GM23338 (cell line): ENCODE results near the gene MELTF. TPM values are rescaled to one million over a fixed set of nuclear protein-coding genes. Genes with fewer than 3 reads are reported as not detected.

Source experiments
- ATAC-seq: fragments of 200-7000 bp; cut with Tn5 transposase; 3 replicates; pipeline ENCODE4 v1.9.1; 2020
- DNase-seq: peaks from one replicate; pipeline ENCODE4 v3.0.0-alpha.2; 2015; ENCODE audit warnings: low spot score
- H2AFZ ChIP-seq: fragments of 200-600 bp; sonication (generic); 2 replicates; pipeline ENCODE4 v1.8.0; 2016; ENCODE audit warnings: antibody characterized with exemption, mild to moderate bottlenecking, moderate library complexity
- H3F3A ChIP-seq: fragments of 200-600 bp; sonication (generic); replicated peaks from 2 replicates; pipeline ENCODE4 v1.8.0; 2017; ENCODE audit warnings: antibody characterized with exemption, mixed run types, low read depth
- H3K27ac ChIP-seq: fragments of 200-600 bp; sonication (generic); 2 replicates; pipeline ENCODE4 v1.6.1; 2016; ENCODE audit warnings: low read depth
- H3K27me3 ChIP-seq: fragments of 200-600 bp; sonication (generic); 2 replicates; pipeline ENCODE4 v1.8.0; 2016; ENCODE audit warnings: mild to moderate bottlenecking, mixed run types, moderate library complexity; ENCODE audit not compliant: insufficient read depth
- H3K36me3 ChIP-seq: fragments of 200-600 bp; sonication (generic); 2 replicates; pipeline ENCODE4 v1.8.0; 2016; ENCODE audit warnings: mild to moderate bottlenecking; ENCODE audit not compliant: insufficient read depth
- H3K4me1 ChIP-seq: fragments of 200-600 bp; sonication (generic); 2 replicates; pipeline ENCODE4 v1.8.0; 2016; ENCODE audit warnings: mild to moderate bottlenecking, moderate library complexity; ENCODE audit not compliant: insufficient read depth
- H3K4me2 ChIP-seq: fragments of 200-600 bp; sonication (generic); 2 replicates; pipeline ENCODE4 v1.7.1; 2017; ENCODE audit warnings: mixed run types
- H3K4me3 ChIP-seq: fragments of 200-600 bp; sonication (generic); 2 replicates; pipeline ENCODE4 v1.6.1; 2016; ENCODE audit warnings: mixed run types
- H3K79me2 ChIP-seq: fragments of 200-600 bp; sonication (generic); replicated peaks from 2 replicates; pipeline ENCODE4 v1.8.0; 2017; ENCODE audit warnings: mild to moderate bottlenecking; ENCODE audit not compliant: insufficient read depth
- H3K9me2 ChIP-seq: fragments of 200-600 bp; sonication (generic); 2 replicates; pipeline ENCODE4 v1.8.0; 2017; ENCODE audit not compliant: insufficient read depth
- H4K20me1 ChIP-seq: fragments of 200-600 bp; sonication (generic); replicated peaks from 2 replicates; pipeline ENCODE4 v1.8.0; 2017; ENCODE audit warnings: mild to moderate bottlenecking; ENCODE audit not compliant: insufficient read depth
- H3K27ac Mint-ChIP-seq: 2 replicates; pipeline ENCODE4 v1.8.0; 2020; ENCODE audit warnings: inconsistent platforms, mild to moderate bottlenecking, moderate library complexity, mixed read lengths
- H3K27me3 Mint-ChIP-seq: 3 replicates; pipeline ENCODE4 v1.8.0; 2022; ENCODE audit warnings: low read depth, mild to moderate bottlenecking, moderate library complexity, mixed read lengths, inconsistent platforms; ENCODE audit not compliant: insufficient read depth, poor library complexity
- H3K36me3 Mint-ChIP-seq: 3 replicates; pipeline ENCODE4 v1.8.0; 2021; ENCODE audit warnings: low read depth, mild to moderate bottlenecking, inconsistent platforms, moderate library complexity, mixed read lengths
- H3K4me1 Mint-ChIP-seq: 3 replicates; pipeline ENCODE4 v1.8.0; 2020; ENCODE audit warnings: mild to moderate bottlenecking, inconsistent platforms, mixed read lengths
- H3K4me3 Mint-ChIP-seq: 3 replicates; pipeline ENCODE4 v1.8.0; 2021; ENCODE audit warnings: moderate library complexity, mild to moderate bottlenecking, inconsistent platforms, mixed read lengths
- H3K9me3 Mint-ChIP-seq: 3 replicates; pipeline ENCODE4 v1.8.0; 2020; ENCODE audit warnings: moderate library complexity, mild to moderate bottlenecking, inconsistent platforms, mixed read lengths
- EZH2phosphoT487 ChIP-seq: fragments of 200-600 bp; sonication (generic); IDR thresholded peaks from one replicate; pipeline ENCODE4 v1.8.1; 2018; ENCODE audit warnings: antibody characterized with exemption; ENCODE audit not compliant: unreplicated experiment
- JUNB ChIP-seq: IDR thresholded peaks from one replicate; pipeline ENCODE4 v1.6.1; 2016; ENCODE audit warnings: antibody characterized with exemption; ENCODE audit not compliant: unreplicated experiment
- NANOG ChIP-seq: IDR thresholded peaks from 2 replicates; pipeline ENCODE4 v1.6.1; 2016; ENCODE audit warnings: antibody characterized with exemption, borderline replicate concordance
- POLR2AphosphoS5 ChIP-seq: IDR thresholded peaks from 2 replicates; pipeline ENCODE4 v1.6.1; 2016; ENCODE audit warnings: antibody characterized with exemption, low read depth
- STAT1 ChIP-seq: IDR thresholded peaks from one replicate; pipeline ENCODE4 v1.6.1; 2016; ENCODE audit warnings: antibody characterized with exemption; ENCODE audit not compliant: unreplicated experiment
- ZNF114 ChIP-seq: fragments of 250-450 bp; sonication (Bioruptor Pico); IDR thresholded peaks from 2 replicates; pipeline ENCODE4 v1.5.0; 2020; ENCODE audit warnings: mild to moderate bottlenecking, moderate library complexity
- ZNF331 ChIP-seq: fragments of 250-450 bp; sonication (Bioruptor Pico); IDR thresholded peaks from 2 replicates; pipeline ENCODE4 v1.5.0; 2020; ENCODE audit warnings: low read depth, mild to moderate bottlenecking, moderate library complexity
- polyA plus RNA-seq: library from polyadenylated mRNA; unstranded; fragments of >200 nt; fragmentation: Nextera tagmentation; extraction: Ambion mirVana; gene quantifications from 2 replicates; pipeline ENCODE4 v1.2.1, GENCODE V29; 2016
- total RNA-seq: library from RNA; depleted of rRNA; stranded (reverse); fragments of >200 nt; shearing (Covaris generic); gene quantifications from 2 replicates; pipeline ENCODE4 v1.2.3, GENCODE V29; 2014
- TF ChIP-seq, protein P1 (sequence below): IDR thresholded peaks from 2 replicates; pipeline ENCODE4 v1.6.1; 2016; ENCODE audit warnings: antibody characterized with exemption
- TF ChIP-seq, protein P2 (sequence below): IDR thresholded peaks from one replicate; pipeline ENCODE4 v1.6.1; 2018; ENCODE audit warnings: antibody characterized with exemption; ENCODE audit not compliant: unreplicated experiment
- TF ChIP-seq, protein P3 (sequence below): fragments of 250-450 bp; sonication (Bioruptor Pico); IDR thresholded peaks from 2 replicates; pipeline ENCODE4 v1.5.0; 2020; ENCODE audit warnings: mild to moderate bottlenecking, moderate library complexity

Gene MELTF
- total and polyA plus RNA-seq, 2 experiments from 2014 or later, result 1.4 to 5.2 TPM

DNA sequence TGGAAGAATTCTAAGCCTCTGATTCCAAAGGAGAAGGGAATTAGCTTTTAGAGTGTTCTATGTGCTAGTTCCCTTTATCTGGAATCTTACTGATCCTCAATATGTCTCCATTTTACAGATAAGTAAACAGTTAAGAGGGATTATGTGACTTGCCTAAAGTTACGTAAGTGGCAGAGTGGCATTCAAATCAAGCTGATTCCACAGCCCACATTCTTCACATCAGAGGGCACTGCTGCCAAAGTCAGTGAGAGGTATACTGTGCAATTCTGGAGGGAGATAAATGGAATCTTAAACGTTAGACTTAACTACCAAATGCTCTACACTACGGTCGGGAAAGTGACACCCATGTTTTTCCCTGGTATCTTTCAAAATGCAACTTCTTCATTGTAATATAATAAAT lies 11.0 kb upstream of the MELTF start:
- Mint-ChIP-seq H3K36me3 (peaks cover 1% of the 10 kb centered on the region; the same call in 1 of the 3 replicates), H3K4me1 (no peaks in the 10 kb centered on the region; the same call in 2 of the 3 replicates), H3K27me3 (no peaks in the 10 kb centered on the region), H3K4me3 (no peak overlapping the region), H3K9me3 (no peaks in the 10 kb centered on the region), H3K27ac (no peak overlapping the region)
- Histone ChIP-seq H3K4me1 (no peaks in the 10 kb centered on the region), H3F3A (0 out of 2 replicates have a peak, but pooled peaks cover 4% of the 10 kb centered on the region), H3K79me2 (no peaks in the 10 kb centered on the region), H3K9me2 (no peaks in the 10 kb centered on the region), H3K4me3 (no peak overlapping the region), H3K27ac (no peak overlapping the region; the same call in 1 of the 2 replicates), H2AFZ (no peak overlapping the region), H3K27me3 (no peaks in the 10 kb centered on the region), H3K36me3 (no peaks in the 10 kb centered on the region), H4K20me1 (no peaks in the 10 kb centered on the region), H3K4me2 (no peak overlapping the region)
- DNase-seq, result no peak
- TF ChIP-seq JUNB, result no peak
- no peak for TF ChIP-seq EZH2phosphoT487
- TF ChIP-seq ZNF331 (CRISPR knock-in tag), result no peak
- no peak for TF ChIP-seq POLR2AphosphoS5
- no peak for TF ChIP-seq NANOG
- TF ChIP-seq ZNF114 (CRISPR knock-in tag), result no peak
- TF ChIP-seq, protein P1, sequence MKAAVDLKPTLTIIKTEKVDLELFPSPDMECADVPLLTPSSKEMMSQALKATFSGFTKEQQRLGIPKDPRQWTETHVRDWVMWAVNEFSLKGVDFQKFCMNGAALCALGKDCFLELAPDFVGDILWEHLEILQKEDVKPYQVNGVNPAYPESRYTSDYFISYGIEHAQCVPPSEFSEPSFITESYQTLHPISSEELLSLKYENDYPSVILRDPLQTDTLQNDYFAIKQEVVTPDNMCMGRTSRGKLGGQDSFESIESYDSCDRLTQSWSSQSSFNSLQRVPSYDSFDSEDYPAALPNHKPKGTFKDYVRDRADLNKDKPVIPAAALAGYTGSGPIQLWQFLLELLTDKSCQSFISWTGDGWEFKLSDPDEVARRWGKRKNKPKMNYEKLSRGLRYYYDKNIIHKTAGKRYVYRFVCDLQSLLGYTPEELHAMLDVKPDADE, result no peak
- TF ChIP-seq STAT1, result no peak
- no peak for ATAC-seq

DNA sequence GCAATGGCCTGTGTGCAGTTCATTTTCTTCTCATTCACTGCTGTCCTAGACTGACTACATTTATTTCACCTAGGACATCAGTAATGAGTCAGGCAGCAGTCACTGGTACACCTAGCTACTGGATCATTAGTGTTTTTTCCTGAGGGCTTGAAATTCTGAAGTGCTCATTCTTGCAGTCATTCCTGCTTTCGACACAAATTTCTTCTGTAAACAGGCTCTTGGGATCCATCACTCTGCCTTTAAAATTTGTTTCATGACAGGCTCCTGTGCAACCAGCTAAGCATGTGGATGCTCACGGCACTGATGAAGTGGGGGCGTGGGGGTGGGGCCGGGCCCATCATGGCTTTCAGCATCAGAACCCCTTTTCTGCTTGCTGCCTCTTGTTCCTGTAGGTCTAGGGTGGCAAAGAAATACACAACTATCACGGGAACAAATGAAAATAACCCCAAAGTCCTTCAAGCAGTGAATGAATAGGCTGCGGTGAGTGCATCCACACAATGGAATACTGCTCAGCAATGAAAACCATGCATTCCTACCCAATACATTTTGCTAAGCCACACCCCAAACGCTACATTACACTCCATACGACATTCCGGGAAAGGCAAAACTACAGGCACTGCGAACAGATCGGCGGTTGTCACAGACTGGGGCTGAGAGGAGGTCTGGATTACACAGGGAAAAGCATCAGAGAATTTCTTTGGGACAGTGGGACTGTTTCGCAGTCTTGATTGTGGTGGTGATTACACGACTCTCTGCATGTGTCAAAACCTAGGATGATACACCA lies 9.3 kb upstream of the MELTF start:
- no peaks in the 10 kb centered on the region; the same call in 2 of the 3 replicates for H3K4me1 Mint-ChIP-seq
- peaks cover 2% of the 10 kb centered on the region for H3K27me3 Mint-ChIP-seq
- Histone ChIP-seq H3K27ac (no peak overlapping the region), H3K4me1 (no peaks in the 10 kb centered on the region), H3K9me2 (no peaks in the 10 kb centered on the region), H3K4me2 (no peak overlapping the region), H2AFZ (no peak overlapping the region), H3F3A (0 out of 2 replicates have a peak, but pooled peaks cover 4% of the 10 kb centered on the region), H3K36me3 (no peaks in the 10 kb centered on the region), H4K20me1 (no peaks in the 10 kb centered on the region), H3K79me2 (no peaks in the 10 kb centered on the region), H3K4me3 (no peak overlapping the region), H3K27me3 (no peaks in the 10 kb centered on the region)
- no peak overlapping the region for H3K4me3 Mint-ChIP-seq
- ATAC-seq, result no peak
- H3K9me3 Mint-ChIP-seq, result no peaks in the 10 kb centered on the region
- no peaks in the 10 kb centered on the region for H3K36me3 Mint-ChIP-seq
- no peak for DNase-seq
- no peak overlapping the region for H3K27ac Mint-ChIP-seq
- TF ChIP-seq, protein P2, sequence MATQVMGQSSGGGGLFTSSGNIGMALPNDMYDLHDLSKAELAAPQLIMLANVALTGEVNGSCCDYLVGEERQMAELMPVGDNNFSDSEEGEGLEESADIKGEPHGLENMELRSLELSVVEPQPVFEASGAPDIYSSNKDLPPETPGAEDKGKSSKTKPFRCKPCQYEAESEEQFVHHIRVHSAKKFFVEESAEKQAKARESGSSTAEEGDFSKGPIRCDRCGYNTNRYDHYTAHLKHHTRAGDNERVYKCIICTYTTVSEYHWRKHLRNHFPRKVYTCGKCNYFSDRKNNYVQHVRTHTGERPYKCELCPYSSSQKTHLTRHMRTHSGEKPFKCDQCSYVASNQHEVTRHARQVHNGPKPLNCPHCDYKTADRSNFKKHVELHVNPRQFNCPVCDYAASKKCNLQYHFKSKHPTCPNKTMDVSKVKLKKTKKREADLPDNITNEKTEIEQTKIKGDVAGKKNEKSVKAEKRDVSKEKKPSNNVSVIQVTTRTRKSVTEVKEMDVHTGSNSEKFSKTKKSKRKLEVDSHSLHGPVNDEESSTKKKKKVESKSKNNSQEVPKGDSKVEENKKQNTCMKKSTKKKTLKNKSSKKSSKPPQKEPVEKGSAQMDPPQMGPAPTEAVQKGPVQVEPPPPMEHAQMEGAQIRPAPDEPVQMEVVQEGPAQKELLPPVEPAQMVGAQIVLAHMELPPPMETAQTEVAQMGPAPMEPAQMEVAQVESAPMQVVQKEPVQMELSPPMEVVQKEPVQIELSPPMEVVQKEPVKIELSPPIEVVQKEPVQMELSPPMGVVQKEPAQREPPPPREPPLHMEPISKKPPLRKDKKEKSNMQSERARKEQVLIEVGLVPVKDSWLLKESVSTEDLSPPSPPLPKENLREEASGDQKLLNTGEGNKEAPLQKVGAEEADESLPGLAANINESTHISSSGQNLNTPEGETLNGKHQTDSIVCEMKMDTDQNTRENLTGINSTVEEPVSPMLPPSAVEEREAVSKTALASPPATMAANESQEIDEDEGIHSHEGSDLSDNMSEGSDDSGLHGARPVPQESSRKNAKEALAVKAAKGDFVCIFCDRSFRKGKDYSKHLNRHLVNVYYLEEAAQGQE, result no peak
- TF ChIP-seq NANOG (no peak), ZNF331 (CRISPR knock-in tag) (no peak), ZNF114 (CRISPR knock-in tag) (no peak), EZH2phosphoT487 (no peak)
- TF ChIP-seq, protein P3, sequence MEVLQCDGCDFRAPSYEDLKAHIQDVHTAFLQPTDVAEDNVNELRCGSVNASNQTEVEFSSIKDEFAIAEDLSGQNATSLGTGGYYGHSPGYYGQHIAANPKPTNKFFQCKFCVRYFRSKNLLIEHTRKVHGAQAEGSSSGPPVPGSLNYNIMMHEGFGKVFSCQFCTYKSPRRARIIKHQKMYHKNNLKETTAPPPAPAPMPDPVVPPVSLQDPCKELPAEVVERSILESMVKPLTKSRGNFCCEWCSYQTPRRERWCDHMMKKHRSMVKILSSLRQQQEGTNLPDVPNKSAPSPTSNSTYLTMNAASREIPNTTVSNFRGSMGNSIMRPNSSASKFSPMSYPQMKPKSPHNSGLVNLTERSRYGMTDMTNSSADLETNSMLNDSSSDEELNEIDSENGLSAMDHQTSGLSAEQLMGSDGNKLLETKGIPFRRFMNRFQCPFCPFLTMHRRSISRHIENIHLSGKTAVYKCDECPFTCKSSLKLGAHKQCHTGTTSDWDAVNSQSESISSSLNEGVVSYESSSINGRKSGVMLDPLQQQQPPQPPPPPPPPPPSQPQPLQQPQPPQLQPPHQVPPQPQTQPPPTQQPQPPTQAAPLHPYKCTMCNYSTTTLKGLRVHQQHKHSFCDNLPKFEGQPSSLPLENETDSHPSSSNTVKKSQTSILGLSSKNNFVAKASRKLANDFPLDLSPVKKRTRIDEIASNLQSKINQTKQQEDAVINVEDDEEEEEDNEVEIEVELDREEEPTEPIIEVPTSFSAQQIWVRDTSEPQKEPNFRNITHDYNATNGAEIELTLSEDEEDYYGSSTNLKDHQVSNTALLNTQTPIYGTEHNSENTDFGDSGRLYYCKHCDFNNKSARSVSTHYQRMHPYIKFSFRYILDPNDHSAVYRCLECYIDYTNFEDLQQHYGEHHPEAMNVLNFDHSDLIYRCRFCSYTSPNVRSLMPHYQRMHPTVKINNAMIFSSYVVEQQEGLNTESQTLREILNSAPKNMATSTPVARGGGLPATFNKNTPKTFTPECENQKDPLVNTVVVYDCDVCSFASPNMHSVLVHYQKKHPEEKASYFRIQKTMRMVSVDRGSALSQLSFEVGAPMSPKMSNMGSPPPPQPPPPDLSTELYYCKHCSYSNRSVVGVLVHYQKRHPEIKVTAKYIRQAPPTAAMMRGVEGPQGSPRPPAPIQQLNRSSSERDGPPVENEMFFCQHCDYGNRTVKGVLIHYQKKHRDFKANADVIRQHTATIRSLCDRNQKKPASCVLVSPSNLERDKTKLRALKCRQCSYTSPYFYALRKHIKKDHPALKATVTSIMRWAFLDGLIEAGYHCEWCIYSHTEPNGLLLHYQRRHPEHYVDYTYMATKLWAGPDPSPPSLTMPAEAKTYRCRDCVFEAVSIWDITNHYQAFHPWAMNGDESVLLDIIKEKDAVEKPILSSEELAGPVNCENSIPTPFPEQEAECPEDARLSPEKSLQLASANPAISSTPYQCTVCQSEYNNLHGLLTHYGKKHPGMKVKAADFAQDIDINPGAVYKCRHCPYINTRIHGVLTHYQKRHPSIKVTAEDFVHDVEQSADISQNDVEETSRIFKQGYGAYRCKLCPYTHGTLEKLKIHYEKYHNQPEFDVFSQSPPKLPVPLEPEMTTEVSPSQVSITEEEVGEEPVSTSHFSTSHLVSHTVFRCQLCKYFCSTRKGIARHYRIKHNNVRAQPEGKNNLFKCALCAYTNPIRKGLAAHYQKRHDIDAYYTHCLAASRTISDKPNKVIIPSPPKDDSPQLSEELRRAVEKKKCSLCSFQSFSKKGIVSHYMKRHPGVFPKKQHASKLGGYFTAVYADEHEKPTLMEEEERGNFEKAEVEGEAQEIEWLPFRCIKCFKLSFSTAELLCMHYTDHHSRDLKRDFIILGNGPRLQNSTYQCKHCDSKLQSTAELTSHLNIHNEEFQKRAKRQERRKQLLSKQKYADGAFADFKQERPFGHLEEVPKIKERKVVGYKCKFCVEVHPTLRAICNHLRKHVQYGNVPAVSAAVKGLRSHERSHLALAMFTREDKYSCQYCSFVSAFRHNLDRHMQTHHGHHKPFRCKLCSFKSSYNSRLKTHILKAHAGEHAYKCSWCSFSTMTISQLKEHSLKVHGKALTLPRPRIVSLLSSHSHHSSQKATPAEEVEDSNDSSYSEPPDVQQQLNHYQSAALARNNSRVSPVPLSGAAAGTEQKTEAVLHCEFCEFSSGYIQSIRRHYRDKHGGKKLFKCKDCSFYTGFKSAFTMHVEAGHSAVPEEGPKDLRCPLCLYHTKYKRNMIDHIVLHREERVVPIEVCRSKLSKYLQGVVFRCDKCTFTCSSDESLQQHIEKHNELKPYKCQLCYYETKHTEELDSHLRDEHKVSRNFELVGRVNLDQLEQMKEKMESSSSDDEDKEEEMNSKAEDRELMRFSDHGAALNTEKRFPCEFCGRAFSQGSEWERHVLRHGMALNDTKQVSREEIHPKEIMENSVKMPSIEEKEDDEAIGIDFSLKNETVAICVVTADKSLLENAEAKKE (CRISPR knock-in tag), result no peak
